Neural crest cell (in vitro differentiated cells): ENCODE measurements around the gene TUBB8. TPM values are rescaled to one million over a fixed set of nuclear protein-coding genes. Genes with fewer than 3 reads are reported as not detected.

Source experiments
- DNase-seq: peaks from one replicate; pipeline ENCODE4 v3.0.0; 2021; ENCODE audit warnings: low read depth, mixed read lengths, low spot score
- H3K27ac Mint-ChIP-seq: one replicate; pipeline ENCODE4 v1.8.0; 2021; ENCODE audit warnings: mild to moderate bottlenecking, mixed read lengths; ENCODE audit not compliant: unreplicated experiment
- H3K27me3 Mint-ChIP-seq: 2 replicates; pipeline ENCODE4 v1.8.0; 2021; ENCODE audit warnings: low read depth, mild to moderate bottlenecking, mixed read lengths
- H3K36me3 Mint-ChIP-seq: 2 replicates; pipeline ENCODE4 v1.8.0; 2021; ENCODE audit warnings: low read depth, mild to moderate bottlenecking, mixed read lengths
- H3K4me1 Mint-ChIP-seq: 2 replicates; pipeline ENCODE4 v1.8.0; 2021; ENCODE audit warnings: mixed read lengths
- H3K4me3 Mint-ChIP-seq: one replicate; pipeline ENCODE4 v1.8.0; 2021; ENCODE audit warnings: mild to moderate bottlenecking, mixed read lengths
- H3K9me3 Mint-ChIP-seq: 2 replicates; pipeline ENCODE4 v1.8.0; 2021; ENCODE audit warnings: mixed read lengths
- long read RNA-seq: library from polyadenylated mRNA; unstranded; transcript quantifications from one replicate; pipeline ENCODE4 v2.0.0, GENCODE V29; 2020
- total RNA-seq: library from RNA; stranded (reverse); gene quantifications from 2 replicates; pipeline ENCODE4 v1.2.1, GENCODE V29; 2021
- TF ChIP-seq, protein P1 (sequence below): fragments of 200-600 bp; sonication (generic); conservative IDR thresholded peaks from 2 replicates; pipeline ENCODE4 v1.5.0; 2021; ENCODE audit warnings: antibody characterized with exemption, mild to moderate bottlenecking

Gene TUBB8
- total RNA-seq = 0.45 and 0.68 TPM in 2 replicates
- long read RNA-seq = 0 reads

DNA sequence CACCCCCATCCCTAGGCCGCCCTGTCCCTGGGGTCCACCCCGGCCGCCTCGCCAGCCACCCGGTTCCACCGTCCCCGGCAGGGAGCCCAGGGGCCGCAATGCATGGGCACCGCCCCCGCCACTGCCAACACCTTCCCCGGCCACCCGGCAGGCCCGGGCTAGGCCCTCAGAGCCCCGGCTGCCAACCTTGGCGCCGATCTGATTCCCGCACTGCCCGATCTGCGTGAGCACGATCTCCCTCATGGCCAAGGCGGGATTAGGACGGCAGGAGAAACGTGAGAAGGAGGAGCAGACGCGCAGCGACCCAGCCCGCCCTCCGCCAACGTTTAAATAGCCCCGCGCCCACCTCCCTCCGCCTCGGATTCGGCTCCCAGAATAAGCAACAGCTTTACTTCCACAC, at the start of gene TUBB8:
Gene TUBB8 (minus strand): TSS at position 301 of the 400 bp plus-strand sequence. CDS start 58 bp downstream, at position 243.
- H3K27me3 Mint-ChIP-seq = no peaks in the 10 kb centered on the region
- DNase-seq = no peak
- H3K9me3 Mint-ChIP-seq = no peaks in the 10 kb centered on the region
- H3K4me3 Mint-ChIP-seq = no peak within 1 kb of the TSS
- no peaks in the 10 kb centered on the region for H3K4me1 Mint-ChIP-seq
- TF ChIP-seq, protein P1, sequence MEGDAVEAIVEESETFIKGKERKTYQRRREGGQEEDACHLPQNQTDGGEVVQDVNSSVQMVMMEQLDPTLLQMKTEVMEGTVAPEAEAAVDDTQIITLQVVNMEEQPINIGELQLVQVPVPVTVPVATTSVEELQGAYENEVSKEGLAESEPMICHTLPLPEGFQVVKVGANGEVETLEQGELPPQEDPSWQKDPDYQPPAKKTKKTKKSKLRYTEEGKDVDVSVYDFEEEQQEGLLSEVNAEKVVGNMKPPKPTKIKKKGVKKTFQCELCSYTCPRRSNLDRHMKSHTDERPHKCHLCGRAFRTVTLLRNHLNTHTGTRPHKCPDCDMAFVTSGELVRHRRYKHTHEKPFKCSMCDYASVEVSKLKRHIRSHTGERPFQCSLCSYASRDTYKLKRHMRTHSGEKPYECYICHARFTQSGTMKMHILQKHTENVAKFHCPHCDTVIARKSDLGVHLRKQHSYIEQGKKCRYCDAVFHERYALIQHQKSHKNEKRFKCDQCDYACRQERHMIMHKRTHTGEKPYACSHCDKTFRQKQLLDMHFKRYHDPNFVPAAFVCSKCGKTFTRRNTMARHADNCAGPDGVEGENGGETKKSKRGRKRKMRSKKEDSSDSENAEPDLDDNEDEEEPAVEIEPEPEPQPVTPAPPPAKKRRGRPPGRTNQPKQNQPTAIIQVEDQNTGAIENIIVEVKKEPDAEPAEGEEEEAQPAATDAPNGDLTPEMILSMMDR = no peak
- H3K36me3 Mint-ChIP-seq = no peaks in the 10 kb centered on the region
- no peak within 1 kb of the TSS for H3K27ac Mint-ChIP-seq

DNA sequence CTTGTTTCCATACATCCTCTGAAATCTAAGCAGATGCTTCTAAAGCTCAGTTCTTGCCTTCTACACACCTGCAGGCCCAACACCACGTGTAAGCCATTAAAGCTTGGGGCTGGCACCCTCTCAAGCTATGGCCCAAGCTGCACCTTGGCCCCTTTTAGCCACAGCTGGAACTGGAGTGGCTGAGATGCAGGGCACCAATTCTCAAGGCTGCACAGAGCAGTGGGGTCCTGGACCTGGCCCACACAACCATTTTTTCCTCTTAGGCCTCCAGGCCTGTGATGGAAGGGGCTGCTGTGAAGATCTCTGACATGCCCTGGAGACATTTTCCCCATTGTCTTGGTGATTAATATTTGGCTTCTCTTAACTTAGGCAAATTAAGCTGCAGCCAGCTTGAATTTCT, 47.4 kb upstream of the TUBB8 start:
- no peak overlapping the region for H3K27ac Mint-ChIP-seq
- H3K4me1 Mint-ChIP-seq = no peaks in the 10 kb centered on the region
- H3K36me3 Mint-ChIP-seq = peaks cover 9% of the 10 kb centered on the region
- H3K9me3 Mint-ChIP-seq = peaks cover 21% of the 10 kb centered on the region
- no peaks in the 10 kb centered on the region for H3K27me3 Mint-ChIP-seq
- no peak overlapping the region for H3K4me3 Mint-ChIP-seq
- TF ChIP-seq, protein P1 = no peak
- DNase-seq = no peak

DNA sequence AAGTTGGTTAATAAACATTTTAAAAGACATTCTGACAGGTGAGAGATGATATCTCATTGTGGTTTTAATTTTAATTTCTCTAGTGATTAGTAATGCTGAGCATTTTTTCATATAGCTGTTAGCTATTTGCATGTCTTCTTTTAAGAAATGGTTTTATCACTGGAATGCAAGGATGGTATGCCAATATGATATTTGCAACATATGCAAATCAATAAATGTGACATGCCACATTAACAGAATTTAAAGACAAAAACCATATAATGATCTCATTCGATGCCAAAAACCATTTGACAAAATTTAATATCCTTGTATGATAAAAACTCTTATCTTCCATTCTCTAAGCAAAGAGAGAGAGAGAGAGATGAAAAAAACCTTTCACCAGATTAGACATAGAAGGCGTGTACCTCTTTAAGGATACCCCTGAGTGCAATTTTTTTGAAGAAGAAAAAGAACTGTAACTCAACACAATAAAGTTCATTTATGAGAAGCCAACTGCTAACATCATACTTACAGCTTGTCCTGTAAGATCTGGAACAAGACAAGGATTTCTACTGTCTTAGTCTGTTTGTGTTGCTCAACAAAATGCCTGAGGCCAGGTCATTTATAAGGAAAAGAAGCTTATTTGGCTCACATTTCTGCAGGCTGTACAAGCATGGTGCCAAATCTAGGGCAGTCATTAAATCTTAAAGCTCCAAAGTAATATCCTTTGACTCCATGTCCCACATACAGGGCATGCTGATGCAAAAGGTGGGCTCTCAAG, 46.4 kb upstream of the TUBB8 start:
- no peaks in the 10 kb centered on the region for H3K4me1 Mint-ChIP-seq
- no peaks in the 10 kb centered on the region for H3K27me3 Mint-ChIP-seq
- peaks cover 21% of the 10 kb centered on the region for H3K9me3 Mint-ChIP-seq
- TF ChIP-seq, protein P1 = no peak
- no peak for DNase-seq
- no peak overlapping the region for H3K4me3 Mint-ChIP-seq
- H3K27ac Mint-ChIP-seq = no peak overlapping the region
- H3K36me3 Mint-ChIP-seq = peaks cover 9% of the 10 kb centered on the region

DNA sequence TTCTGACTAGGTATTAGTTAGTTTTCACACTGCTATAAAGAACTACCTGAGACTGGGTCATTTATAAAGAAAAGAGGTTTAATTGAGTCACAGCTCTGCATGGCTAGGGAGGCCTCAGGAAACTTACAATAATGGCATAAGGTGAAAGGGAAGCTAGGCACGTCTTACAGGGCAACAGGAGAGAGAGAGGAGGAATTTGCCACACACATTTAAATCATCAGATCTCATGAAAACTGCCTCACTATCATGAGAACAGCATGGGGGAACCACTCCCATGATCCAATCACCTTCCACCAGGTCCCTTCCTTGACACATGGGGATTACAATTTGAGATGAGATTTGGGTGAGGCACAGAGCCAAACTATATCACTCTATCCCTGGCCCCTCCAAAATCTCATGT, 45.5 kb upstream of the TUBB8 start:
- Mint-ChIP-seq H3K9me3 (peaks cover 21% of the 10 kb centered on the region), H3K36me3 (peaks cover 9% of the 10 kb centered on the region), H3K4me1 (no peaks in the 10 kb centered on the region)

DNA sequence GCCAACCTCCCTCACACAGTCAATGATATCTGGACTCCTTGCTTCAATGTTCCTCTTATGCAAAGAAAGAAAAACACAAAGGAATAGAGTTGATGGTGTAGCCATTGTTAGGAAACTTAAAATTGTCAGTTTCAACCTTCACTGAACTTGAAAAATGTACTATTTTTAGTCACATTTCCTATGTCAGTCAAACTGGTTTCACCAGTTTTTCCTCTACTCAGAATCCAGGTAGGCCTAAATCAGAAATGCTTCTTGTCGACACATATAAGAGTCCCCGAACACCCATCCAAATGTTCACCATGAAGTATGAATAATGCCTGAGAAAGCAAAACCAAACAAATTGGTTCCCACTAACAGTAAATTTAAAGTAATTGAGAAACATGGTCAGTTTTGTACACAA, 43.8 kb upstream of the TUBB8 start:
- H3K4me3 Mint-ChIP-seq = no peak overlapping the region
- no peak for DNase-seq
- TF ChIP-seq, protein P1 = no peak
- H3K27ac Mint-ChIP-seq = no peak overlapping the region
- H3K4me1 Mint-ChIP-seq = no peaks in the 10 kb centered on the region
- H3K36me3 Mint-ChIP-seq = peaks cover 9% of the 10 kb centered on the region
- H3K9me3 Mint-ChIP-seq = peaks cover 19% of the 10 kb centered on the region
- no peaks in the 10 kb centered on the region for H3K27me3 Mint-ChIP-seq

More for the DNA sequence above, 45.5 kb upstream of the TUBB8 start:
- TF ChIP-seq, protein P1 = no peak
- Mint-ChIP-seq H3K4me3 (no peak overlapping the region), H3K27me3 (no peaks in the 10 kb centered on the region), H3K27ac (no peak overlapping the region)
- no peak for DNase-seq
